ENCODE data around the gene LLCFC1.

Gene LLCFC1

GRCh38 chr7:142906643-142907042 lies 32.6 kb upstream of the LLCFC1 start:
- H3K9me3 Mint-ChIP-seq, result peaks cover 6% of the 10 kb centered on the region
- H3K4me3 Mint-ChIP-seq, result no peak overlapping the region
- TF ChIP-seq CTCF (IDR thresholded peaks at IDR 0.05; ENCODE audit: unreplicated experiment in 3 of 3), result no peak
- peaks cover 6% of the 10 kb centered on the region for H3K27me3 Mint-ChIP-seq (ENCODE audit: low read depth)
- no peaks in the 10 kb centered on the region for H3K36me3 Mint-ChIP-seq (ENCODE audit: low read depth)
- H3K4me1 Mint-ChIP-seq, result no peaks in the 10 kb centered on the region
- H3K27ac Mint-ChIP-seq, result no peak overlapping the region

GRCh38 chr7:142908290-142908689 lies 31.0 kb upstream of the LLCFC1 start:
- Mint-ChIP-seq H3K4me1 (no peaks in the 10 kb centered on the region), H3K4me3 (no peak overlapping the region), H3K9me3 (peaks cover 4% of the 10 kb centered on the region), H3K36me3 (ENCODE audit: low read depth) (no peaks in the 10 kb centered on the region), H3K27me3 (ENCODE audit: low read depth) (peaks cover 6% of the 10 kb centered on the region), H3K27ac (no peak overlapping the region)
- TF ChIP-seq CTCF (IDR thresholded peaks at IDR 0.05; ENCODE audit: unreplicated experiment in 3 of 3), result no peak

- H3K27ac Mint-ChIP-seq, result no peak overlapping the region
- peaks cover 4% of the 10 kb centered on the region for H3K9me3 Mint-ChIP-seq
- peak in 1 of 3 experiments; percentile 8 for TF ChIP-seq CTCF (IDR thresholded peaks at IDR 0.05; ENCODE audit: unreplicated experiment in 3 of 3)
- no peaks in the 10 kb centered on the region for H3K4me1 Mint-ChIP-seq
- no peak overlapping the region for H3K4me3 Mint-ChIP-seq
- H3K36me3 Mint-ChIP-seq (ENCODE audit: low read depth), result no peaks in the 10 kb centered on the region
- peaks cover 11% of the 10 kb centered on the region for H3K27me3 Mint-ChIP-seq (ENCODE audit: low read depth)
Measured at GRCh38 chr7:142908921-142909890, 30.1 kb upstream of the LLCFC1 start.

- no peak overlapping the region for H3K27ac Mint-ChIP-seq
- H3K4me1 Mint-ChIP-seq, result no peaks in the 10 kb centered on the region
- no peaks in the 10 kb centered on the region for H3K36me3 Mint-ChIP-seq (ENCODE audit: low read depth)
- peaks cover 4% of the 10 kb centered on the region for H3K9me3 Mint-ChIP-seq
- TF ChIP-seq CTCF (IDR thresholded peaks at IDR 0.05; ENCODE audit: unreplicated experiment in 3 of 3), result no peak
- H3K4me3 Mint-ChIP-seq, result no peak overlapping the region
- peaks cover 11% of the 10 kb centered on the region for H3K27me3 Mint-ChIP-seq (ENCODE audit: low read depth)
Measured at GRCh38 chr7:142910031-142910433, 29.3 kb upstream of the LLCFC1 start.

GRCh38 chr7:142910481-142910880 lies 28.8 kb upstream of the LLCFC1 start:
- Mint-ChIP-seq H3K4me3 (no peak overlapping the region), H3K36me3 (ENCODE audit: low read depth) (no peaks in the 10 kb centered on the region), H3K9me3 (peaks cover 4% of the 10 kb centered on the region), H3K4me1 (no peaks in the 10 kb centered on the region), H3K27ac (no peak overlapping the region), H3K27me3 (ENCODE audit: low read depth) (peaks cover 11% of the 10 kb centered on the region)
- no peak for TF ChIP-seq CTCF (IDR thresholded peaks at IDR 0.05; ENCODE audit: unreplicated experiment in 3 of 3)

- H3K4me1 Mint-ChIP-seq, result no peaks in the 10 kb centered on the region
- no peak overlapping the region for H3K27ac Mint-ChIP-seq
- no peak for TF ChIP-seq CTCF (IDR thresholded peaks at IDR 0.05; ENCODE audit: unreplicated experiment in 3 of 3)
- H3K36me3 Mint-ChIP-seq (ENCODE audit: low read depth), result no peaks in the 10 kb centered on the region
- H3K27me3 Mint-ChIP-seq (ENCODE audit: low read depth), result peaks cover 11% of the 10 kb centered on the region
- H3K4me3 Mint-ChIP-seq, result no peak overlapping the region
- H3K9me3 Mint-ChIP-seq, result no peaks in the 10 kb centered on the region
Measured at GRCh38 chr7:142913051-142913450, 26.2 kb upstream of the LLCFC1 start.

Data from nephron (organoid).